Measurements from ENCODE around the gene ARR3.
"Not testable (repeated sequence)": the region's sequence is repeated elsewhere in the genome, so short reads cannot be mapped to it uniquely, and the experiment has no call there.

- TF ChIP-seq CTCF, POLR2AphosphoS5 (IDR thresholded peaks at IDR 0.05): not testable (repeated sequence)
These were observed 24.5 kb upstream of the ARR3 start for GRCh38 chrX:70243601-70244000.
